ENCODE measurements around the gene PRKCH.
"Not testable (repeated sequence)": the region's sequence is repeated elsewhere in the genome, so short reads cannot be mapped to it uniquely, and the experiment has no call there.

The PRKCH gene

GRCh38 chr14:61515436-61516117, 194.2 kb downstream of the PRKCH start:
- DNase-seq (ENCODE audit: low read depth): no peak

- no peak for DNase-seq (ENCODE audit: low read depth)
These were observed 194.9 kb downstream of the PRKCH start for GRCh38 chr14:61516118-61516743.

GRCh38 chr14:61516964-61517653, 195.7 kb downstream of the PRKCH start:
- no peak for DNase-seq (ENCODE audit: low read depth)

- DNase-seq (ENCODE audit: low read depth): no peak
These were observed 196.6 kb downstream of the PRKCH start for GRCh38 chr14:61517911-61518384.

- DNase-seq (ENCODE audit: low read depth): no peak
These were observed 197.0 kb downstream of the PRKCH start for GRCh38 chr14:61518403-61518802.

GRCh38 chr14:61519106-61519505, 197.7 kb downstream of the PRKCH start:
- DNase-seq (ENCODE audit: low read depth): no peak

GRCh38 chr14:61519735-61520134, 198.4 kb downstream of the PRKCH start:
- no peak for DNase-seq (ENCODE audit: low read depth)

- no peak for DNase-seq (ENCODE audit: low read depth)
These were observed 199.2 kb downstream of the PRKCH start for GRCh38 chr14:61520576-61520975.

- no peak for DNase-seq (ENCODE audit: low read depth)
These were observed 200.4 kb downstream of the PRKCH start for GRCh38 chr14:61521773-61522172.

GRCh38 chr14:61523751-61524150, 202.4 kb downstream of the PRKCH start:
- no peak for DNase-seq (ENCODE audit: low read depth)

GRCh38 chr14:61524211-61524806, 202.9 kb downstream of the PRKCH start:
- DNase-seq (ENCODE audit: low read depth): no peak

GRCh38 chr14:61524936-61525292, 203.5 kb downstream of the PRKCH start:
- DNase-seq (ENCODE audit: low read depth): no peak

GRCh38 chr14:61525293-61526011, 204.1 kb downstream of the PRKCH start:
- no peak for DNase-seq (ENCODE audit: low read depth)

GRCh38 chr14:61526405-61527312, 205.3 kb downstream of the PRKCH start:
- no peak for DNase-seq (ENCODE audit: low read depth)

GRCh38 chr14:61527325-61528100, 206.1 kb downstream of the PRKCH start:
- no peak for DNase-seq (ENCODE audit: low read depth)

GRCh38 chr14:61528591-61529021, 207.2 kb downstream of the PRKCH start:
- no peak for DNase-seq (ENCODE audit: low read depth)

- not testable (repeated sequence) for DNase-seq (ENCODE audit: low read depth)
These were observed 208.0 kb downstream of the PRKCH start for GRCh38 chr14:61529360-61529759.

GRCh38 chr14:61530296-61530695, 208.9 kb downstream of the PRKCH start:
- no peak for DNase-seq (ENCODE audit: low read depth)

- no peak for DNase-seq (ENCODE audit: low read depth)
These were observed 209.5 kb downstream of the PRKCH start for GRCh38 chr14:61530896-61531295.

GRCh38 chr14:61531465-61532122, 210.2 kb downstream of the PRKCH start:
- DNase-seq (ENCODE audit: low read depth): no peak
